HS-5 (cell line): ENCODE measurements around the gene C6orf15.
A peak's percentile ranks its signal among the peaks of the same experiment; 100 is the strongest.

Experiments used
- DNase-seq: peaks from one replicate; pipeline ENCODE4 v3.0.0-alpha.2; 2012; ENCODE audit warnings: low read depth

Gene C6orf15

DNA sequence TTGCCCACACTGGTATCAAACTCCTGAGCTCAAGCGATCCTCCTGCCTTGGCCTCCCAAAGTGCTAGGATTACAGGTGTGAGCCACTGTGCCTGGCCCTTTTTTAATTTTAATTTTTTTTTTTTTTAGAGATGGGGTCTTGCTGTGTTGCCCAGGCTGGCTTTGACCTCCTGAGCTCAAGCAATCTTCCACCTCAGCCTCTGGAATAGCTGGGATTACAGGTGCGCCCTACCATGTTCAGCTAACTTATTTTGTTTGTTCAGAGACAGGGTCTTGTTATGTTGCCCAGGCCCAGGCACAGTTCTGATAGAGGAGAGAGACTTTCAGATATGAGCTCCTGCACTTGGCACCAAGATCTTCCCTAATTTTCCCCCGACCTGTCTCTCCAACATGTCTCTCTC lies 18.4 kb upstream of the C6orf15 start:
- no peak for DNase-seq

DNA sequence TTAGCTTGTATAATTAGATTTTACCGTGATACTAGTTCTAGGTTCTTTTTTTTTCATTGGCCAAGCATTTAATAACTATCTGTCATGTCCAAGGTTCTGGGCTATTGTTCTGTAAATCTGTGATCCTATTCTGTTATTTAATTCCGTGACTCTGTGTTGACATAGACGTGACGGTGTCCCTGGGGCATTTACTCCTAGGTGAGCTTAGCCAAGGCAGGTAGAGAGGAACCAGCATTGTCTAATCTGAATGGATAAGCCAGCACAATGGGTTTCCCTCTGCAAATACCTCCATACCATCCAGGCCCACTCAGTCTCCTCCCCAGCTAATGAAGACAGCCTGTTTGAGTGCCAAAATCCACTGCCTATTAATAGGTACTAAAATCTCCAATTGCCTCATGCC lies 16.8 kb upstream of the C6orf15 start:
- no peak for DNase-seq

DNA sequence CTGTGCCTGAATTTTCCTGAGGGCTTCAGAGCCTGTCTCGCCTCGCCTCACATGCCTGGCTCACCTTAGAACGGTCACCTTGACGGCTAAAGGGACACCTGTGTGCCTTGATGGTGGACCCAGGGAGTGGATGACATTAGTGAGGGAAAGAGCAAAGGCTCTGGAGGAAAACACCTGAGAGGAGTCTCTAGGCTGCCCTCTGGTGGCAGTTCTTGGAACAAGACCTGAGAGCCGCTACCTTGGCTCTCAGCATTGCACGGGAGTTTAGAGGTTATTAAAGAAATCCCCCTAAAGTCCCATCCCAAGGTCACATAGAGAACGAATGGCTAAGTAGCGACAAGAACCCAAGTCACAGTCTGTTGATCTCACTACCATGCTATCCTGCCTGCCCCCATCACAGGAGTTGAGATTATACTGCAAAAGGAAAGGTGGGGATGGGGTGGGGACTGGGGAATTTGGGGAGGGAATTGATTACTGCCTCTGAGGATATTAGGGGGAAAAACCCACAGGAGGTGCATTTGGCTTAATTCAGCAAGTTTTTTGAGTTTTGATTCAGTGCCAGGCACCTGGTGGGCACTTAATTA lies 15.8 kb upstream of the C6orf15 start:
- no peak for DNase-seq

DNA sequence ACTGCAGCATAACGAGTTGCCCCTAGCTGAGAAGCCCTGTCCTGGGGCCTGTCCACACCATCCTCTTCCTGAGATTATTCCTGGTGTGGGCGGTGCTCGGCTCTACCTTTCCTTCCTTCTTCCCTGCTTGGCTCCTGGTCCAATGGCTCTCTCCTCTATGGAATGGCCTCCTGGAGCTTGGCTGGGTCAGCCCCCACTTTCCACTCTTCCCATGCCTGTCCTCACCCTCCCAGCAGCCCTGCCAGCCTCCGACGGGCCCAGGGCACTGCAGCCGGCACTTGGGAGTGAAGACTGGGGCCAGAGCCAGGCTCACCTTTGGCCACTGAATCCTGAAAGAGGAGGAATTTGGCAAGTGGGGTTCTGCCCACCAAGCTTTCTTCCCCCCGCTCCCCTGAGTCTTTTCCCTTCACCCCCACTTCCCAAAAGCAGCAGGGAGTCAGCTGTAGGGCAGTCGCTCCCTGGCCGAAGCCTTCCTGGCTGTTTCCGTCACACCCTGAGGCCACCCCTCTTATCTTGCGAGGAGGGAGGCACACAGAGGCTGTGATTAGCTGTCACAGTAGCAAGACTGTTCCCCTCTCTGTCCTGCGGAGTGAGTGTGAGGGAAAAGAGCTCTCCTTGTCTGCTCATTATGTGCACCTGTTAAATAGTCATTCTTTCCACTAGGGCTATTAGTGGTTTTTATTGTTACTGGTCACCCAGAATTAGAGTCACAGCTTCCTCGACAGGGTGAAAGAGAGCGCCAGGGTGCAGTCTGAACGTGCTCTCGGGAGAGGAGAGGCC lies 14.2 kb upstream of the C6orf15 start:
- DNase-seq, result no peak

DNA sequence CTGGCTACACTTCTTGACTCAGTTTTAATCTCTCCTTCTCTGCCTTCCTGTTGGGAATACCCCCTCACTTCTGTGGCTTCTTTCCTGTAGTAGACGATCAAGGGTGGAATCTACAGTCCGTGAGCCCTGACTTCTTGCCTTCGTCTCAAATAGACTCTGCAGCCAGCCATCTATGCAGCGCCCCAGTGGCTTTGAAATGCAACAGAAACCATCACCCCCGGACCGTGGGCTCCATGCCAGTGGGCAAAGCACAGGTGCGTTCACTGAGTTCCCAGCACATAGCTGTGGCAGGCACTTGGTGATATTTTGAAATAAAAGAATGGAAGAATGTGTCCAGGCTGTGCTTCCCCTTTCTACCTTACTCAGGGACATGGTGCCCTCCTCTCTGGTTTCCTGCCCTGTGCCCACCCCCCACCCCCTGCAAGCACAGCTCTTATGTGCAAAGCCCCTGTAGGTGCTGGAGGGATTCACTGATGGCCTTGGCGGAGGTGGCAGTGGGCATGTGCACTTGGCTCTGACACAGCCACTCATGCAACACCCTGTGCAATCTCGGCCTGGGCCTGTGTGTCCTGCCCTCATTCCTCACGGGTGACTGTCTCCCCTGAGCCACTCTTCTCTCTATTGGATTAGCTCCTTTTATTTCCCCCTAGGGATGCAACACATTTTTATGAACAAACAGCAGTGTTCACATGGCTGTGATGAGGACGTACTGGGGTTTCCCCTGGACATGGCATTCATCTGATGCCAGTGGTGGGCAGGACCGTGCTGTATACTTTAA lies 13.4 kb upstream of the C6orf15 start:
- peak; percentile 83 for DNase-seq

DNA sequence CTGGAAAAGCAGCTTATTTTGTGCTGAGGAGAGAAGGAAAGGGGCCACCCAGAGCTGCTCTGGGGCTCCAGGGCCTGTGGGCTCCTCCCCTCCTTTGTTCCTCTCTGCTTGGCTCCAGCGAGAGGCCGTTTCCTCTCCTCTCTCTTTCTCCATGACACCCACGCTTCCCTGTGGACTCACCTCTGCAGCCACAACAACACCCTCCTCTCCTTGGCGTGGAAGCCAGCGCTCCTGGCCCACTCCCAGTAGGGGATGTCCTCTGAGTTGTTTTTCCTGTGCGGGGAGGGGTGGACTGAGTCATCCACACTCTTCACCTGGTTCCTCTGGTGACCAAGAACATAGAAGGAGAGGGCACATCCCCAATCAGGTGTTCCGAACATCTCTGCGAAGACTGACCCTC lies 12.8 kb upstream of the C6orf15 start:
- DNase-seq, result no peak

DNA sequence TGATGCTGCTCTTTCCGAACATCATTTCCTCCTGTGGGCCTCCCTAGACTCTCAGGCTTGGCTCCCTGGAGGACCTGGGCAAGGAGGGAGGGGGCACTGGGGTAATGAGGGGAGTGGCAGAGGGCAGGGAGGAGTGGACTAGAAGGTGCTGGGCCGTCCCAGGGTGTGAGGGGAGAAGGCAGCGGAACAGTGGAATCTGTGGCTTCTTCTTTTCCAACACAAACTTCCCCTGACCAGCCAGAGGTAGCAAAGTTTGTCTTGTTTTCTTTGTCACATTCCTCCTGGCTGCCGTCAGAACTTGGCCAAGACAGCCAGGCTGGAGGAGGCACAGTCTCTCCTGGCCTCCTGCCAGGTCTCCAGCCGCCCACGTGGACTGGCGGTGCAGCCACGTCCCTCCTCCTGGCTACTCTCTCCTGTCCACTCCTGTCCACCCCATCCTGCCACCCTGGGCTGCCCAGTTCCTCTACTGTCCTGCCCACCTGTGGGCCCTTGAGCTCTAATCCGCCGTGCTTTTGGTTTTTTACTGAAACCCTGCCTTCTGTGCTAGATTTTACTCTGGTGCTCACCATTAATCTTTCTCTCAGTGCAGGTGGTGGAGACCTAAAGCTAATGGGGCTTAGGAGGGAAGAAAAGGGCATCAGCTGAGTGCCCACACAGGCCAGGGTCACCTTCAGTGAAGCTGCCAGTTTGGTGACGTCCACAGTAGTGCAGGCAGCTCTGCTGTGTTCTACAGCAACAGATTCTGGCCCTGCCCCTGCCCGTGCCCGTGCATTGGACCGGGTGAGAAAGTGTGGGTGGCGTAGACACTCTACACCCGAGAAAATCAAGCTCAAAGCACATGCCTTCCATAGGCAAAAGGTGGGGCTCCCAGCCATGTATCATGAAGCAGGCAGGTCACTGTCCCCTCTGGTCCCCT lies 10.7 kb upstream of the C6orf15 start:
- peak; percentile 60 for DNase-seq

DNA sequence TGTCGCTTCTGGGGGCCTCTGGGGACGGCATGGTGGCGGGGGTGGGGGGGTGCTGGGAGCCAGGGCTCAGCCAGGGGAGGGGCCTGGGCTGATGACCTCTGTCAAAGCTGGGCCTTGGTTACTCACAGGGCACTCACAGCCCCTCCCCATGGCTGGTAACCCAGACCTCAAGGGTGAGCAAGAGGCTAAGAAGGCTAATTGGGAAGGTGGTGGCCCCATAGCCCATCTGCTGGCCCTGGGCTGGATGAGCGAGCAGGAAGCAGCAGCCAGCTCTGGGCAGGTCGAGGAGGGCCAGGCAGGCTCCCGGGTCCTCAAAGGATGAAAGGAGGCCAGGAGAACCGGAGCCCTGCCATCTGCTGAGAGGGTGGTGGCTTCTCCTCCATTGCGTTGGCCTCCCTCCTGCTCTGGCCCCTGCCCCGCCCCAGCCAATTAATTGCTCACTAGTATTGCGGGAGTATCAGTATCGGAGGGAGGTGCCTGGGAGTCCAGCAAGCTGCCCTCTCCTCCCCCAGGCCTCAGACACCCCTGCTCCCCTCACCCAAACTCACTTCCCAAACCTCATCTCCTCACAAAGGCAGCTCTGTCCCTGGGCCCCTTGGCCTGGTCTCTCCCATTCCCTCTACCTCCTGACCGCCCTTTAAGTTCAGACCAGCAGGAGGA lies 8.9 kb upstream of the C6orf15 start:
- DNase-seq, result no peak

DNA sequence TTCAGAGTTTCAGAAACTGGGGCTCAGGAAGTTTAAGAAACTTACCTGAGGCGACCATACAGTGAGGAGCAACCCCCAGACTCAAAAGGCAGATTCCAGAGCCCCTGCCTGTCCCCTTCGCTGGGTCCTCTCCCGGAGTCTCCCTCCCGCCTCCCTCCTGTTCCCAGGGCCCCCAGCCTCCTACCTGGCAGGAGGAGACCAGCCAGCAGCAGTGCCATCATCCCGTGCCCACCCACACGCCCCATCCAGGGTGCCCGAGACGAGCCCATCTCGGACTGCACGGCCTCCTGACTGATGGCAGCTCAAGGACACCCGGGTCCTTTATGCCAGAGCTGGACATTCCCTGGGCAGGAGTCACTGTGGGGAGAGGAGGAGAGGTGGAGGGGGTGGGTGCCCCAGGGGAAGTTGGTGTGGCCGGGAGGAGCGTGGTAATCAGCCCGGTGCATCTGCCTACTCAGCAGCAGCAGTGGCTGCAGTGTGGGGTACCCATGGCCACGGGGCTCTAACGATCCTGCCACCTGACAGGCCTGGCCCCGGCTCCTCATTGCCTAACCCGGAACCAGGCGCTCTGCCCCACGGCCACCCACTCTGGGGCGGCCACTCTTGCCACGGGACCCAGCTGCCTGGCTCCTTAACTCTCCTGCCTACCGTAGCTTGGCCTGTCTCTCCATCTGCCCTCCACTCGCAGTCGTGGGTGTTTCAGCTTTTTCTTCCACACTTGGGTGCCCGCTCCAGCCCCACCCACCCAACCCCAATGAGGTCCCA lies 8.0 kb upstream of the C6orf15 start, which contains the start of gene CDSN:
Gene CDSN (minus strand): TSS at position 296 of the 765 bp plus-strand sequence. CDS start 27 bp downstream, at position 269.
- no peak for DNase-seq

DNA sequence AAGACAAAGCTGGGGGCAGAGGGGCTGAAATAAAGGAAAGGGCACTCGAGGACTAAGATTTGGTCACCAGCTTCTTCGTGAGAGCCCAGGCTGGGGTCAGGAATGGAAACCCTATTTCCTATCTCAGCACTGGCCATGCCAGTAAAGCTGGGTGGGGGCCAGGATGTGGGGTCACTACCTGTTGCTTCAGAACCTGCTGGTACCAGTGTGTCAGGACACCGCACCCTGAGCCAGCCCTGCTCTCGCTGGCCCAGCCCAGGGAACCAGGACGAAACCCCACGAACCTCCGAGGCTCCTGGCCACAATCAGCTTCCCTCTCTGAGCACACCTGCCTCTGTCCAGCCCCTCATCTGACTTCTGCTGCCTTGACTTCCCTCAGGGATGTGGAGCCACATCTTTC lies 5.8 kb upstream of the C6orf15 start:
- no peak for DNase-seq

DNA sequence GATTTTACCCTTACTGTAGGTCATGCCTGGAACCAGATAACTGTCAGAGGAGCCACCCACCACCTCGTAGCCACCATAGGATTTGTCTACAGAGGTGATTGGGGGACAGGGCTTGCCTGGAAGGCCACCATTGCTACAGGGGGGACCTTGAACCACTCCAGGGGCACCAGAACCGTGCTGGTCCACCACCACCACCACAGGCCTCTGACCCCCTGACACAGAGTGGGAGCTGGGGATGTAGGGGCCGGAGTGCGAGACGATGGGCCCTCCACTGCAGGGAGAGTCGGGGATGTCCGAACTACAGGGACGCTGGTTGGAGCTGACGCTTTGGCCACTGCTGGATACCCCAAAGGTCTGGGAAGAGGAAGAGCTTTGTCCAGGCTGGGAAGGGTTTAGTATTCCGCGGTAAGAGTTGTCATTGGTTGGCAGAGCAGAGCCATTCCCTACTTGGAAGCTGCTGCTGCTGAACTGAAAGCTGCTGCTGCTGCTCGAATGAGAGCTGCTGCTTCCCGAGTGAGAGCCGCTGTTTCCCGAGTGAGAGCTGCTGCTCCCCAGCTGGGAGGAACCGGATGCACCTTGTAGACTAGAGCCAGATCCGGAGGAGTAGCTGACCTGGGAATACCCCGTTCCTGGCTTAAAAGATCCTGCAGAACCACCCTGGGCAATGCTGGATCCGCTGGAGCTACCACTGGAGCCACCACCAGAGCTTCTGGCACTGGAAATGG lies 4.4 kb upstream of the C6orf15 start:
- DNase-seq, result no peak

DNA sequence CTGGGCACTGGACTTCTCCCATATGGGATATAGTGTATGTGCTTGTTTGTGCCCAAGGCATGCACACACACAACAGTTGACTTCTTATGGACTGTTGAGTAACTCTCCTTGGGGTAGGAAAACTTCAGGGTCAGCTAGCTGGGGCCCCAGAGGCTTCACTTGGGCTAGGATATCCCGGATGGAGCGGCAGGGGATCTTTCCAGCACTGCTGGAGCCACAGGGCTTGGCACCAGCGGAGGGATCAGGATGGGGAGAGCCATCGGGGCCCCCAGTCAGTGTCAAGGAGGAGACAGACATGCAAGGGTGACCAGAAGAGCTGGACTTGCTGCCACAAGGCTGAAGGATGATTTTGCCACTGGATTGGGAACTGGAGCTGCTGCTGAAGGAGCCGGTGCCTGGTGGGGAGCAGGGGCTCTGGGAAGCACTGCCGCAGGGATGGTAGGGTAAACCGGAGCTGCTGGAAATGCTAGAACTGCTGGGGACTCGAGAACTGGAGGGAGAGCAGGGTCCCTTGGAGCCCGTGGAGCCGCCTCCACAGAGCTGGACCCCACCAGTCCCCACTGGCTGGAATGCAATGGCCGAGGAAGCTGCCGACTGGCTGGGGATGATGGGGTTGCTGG lies 3.7 kb upstream of the C6orf15 start:
- no peak for DNase-seq

DNA sequence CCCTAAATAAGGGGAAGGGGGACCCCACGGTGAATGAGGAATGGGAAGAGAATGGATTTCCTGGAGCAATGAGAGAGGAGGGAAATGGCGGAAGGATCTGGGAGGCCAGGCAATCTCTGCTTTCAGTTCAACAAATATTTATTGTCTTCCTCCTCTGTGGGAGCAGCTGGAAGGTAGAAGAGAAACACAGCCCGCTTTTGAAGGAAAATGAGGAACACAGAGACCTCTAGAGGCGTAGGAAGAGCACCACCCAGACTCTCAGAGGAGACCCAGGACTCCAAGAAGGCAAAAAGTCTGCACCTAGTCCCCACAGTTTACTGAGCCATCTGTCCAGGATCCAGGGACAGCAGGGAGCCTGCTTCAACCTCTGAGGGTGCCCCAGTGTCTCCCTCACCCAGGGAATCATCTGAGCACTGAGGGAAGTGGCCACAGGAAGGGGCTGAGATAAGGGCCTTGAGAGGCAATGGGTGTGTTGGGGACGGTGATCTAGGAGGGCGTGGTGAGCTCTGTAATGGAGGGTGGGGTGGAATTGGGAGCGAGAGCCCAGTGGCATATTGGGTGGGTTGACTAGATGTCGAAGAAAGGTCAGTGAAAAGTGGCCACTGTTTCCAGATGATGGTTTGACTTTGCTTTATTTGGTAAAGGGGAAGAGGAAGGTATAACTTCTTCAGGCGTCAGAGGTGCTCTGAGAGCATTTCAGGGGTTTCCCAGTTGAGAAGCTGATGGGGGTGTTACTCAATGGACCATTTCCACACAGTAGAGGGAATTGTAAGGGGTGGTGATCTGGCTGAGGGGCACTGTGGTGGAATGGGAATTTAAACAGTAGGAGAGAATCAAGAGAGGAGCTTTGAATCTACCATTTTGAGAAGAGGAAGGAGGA lies 2.8 kb upstream of the C6orf15 start:
- DNase-seq, result no peak

DNA sequence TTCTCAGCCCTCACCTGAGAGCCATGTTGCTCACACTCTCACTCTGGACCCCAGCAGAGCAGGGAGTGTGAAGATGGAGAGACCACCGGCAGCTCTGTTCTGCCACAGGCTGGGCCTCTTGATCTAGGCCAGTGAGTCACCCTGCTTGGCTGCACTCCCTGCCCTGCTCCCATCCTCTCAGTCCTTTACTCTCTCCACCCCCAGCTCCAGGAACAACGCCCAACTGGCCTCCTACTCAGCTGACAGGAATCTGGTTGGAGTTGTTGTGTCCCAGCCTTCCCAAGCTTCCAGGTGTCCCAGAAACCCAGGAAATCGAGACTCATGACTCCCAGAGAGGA lies 2.1 kb upstream of the C6orf15 start, which contains the start of gene PSORS1C1:
Gene PSORS1C1 (plus strand): TSS at position 260 of the 338 bp plus-strand sequence. CDS start 14,833 bp downstream, outside the sequence.
- DNase-seq, result peak; percentile 94

DNA sequence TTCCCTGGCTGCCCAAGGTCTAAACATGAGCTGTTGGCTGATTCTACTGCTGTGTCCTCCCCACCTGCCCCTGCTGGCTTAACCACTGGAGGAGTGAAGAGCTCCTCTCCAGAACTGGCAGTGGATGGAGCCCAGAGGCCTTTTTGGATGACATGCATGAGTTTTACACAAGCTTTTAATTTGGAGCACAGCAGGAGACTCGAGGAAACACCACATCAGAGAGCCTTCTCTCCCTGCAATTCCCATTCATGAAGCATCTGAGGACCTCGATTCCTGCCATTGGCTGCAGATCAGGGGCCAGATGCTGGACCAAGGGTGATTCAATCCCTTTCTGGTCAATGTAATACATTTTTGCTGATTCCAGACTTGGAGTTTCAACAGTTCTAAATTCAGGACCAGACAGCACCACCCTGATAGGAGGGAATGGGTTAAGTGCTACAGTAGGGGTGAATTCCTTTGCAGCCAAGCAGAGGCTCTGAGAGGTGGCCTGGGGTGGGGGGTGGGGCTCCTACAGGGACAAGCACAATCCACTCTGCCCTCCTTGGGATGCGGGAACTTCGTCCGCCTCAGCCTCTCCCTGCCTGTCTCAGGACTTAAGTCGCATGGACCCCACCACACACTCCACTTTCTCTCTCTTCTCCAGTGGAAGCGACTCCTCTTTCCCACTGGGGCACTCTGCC lies 1.6 kb upstream of the C6orf15 start:
- DNase-seq, result peak; percentile 56

DNA sequence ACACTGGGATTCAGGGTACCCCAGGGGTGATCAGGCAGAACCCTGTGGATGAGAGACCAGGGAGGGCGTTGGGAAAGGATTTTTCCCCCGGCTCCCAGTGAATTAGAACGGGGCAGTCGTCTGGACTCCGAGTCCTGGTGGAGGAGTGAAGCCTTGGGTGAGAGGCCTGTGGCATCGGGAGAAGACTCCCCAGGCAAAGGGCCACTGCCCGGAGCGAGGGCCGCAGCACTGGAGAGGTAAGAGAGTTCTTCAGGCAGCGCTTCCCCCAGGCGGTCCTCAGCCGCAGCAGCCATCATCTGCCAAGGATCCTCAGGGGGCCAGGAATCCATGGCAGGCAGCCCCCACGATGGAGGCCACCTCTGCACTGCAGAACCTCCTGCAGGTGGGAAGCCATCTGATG lies 663 bp downstream of the C6orf15 start:
- no peak for DNase-seq

DNA sequence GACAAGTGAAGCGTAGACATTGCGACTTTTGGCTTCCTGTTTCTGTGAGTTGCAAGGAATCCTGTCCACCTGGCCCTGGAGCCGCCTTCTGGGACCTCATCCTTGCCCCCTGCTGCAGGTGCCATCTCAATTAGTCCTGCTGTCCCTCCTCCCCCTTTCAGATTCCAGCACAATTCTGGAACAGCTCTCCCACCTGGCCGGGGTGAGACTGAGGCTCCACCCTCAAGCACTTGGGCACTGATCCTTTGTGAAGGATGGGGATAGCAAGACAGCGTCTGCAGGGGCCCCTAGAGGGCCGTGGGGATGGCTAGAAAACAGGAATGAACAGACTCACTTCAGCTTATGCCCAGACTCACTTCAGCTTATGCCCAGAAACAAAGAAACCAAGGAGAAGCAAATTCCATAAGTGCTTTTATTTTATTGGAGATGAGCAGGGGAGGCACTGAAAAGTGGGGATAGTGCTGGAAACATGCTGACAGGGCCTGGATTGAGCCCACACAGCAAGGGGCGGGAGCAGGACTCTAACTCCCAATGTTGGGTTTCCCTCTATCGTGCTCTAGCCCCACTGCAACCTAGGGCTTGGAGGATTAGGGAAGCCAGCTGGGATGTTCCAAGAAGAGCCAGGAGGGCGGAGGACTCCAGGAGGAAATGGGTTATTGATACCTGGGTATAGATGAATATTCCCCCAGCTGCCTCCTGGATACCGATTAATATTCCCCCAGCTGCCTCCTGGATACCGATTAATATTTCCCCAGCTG lies 1.4 kb downstream of the C6orf15 start:
- no peak for DNase-seq
